Measurements from ENCODE around the gene MAGEB18.

MAGEB18 gene

DNA sequence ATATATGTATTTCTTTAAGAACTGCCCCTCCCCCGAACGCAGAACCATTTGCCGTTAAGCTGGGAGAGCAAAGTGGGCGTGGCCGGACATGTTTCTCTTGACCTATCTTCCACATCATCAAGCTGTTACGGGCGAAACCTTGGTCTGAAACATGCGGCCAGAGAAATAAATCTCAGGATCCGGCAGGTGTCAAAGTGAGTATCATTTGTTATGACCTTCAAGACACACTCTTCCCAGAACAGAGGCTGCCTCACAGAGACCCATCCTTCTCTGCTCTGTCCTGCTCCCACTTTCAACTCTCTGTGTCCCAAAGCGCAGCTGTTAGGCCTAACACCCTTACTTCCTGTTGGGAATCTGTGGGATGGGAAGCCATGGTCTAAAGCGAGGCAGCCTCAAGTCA, at the start of gene MAGEB18:
Gene MAGEB18, plus strand, starts transcription at position 70 of the 400 bp plus-strand sequence. CDS start 643 bp downstream, outside the sequence.
- no peak for DNase-seq (ENCODE audit: low spot score)

DNA sequence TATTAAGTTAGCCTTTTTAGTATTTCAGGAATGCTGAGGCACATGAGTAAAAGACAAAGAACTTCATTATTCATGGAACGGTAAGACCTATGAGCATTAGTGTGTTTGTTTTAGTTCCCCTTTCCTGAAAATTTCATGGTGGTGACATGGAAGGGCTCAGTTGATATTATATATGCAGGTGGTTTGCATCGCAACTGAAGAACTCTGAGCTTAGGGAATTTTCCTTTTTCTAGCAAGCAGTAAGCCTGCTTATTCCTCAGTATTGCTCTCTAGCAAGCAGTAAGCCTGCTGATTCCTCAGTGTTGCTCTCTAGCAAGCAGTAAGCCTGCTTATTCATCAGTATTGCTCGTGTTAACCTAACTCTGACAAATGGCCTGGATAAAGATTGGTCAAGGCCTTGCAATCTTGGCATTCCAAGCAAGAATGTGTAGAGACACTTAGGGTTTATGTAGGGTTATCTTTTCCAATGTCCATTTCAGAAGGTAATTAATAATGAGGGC, 37.7 kb upstream of the MAGEB18 start:
- no peak for DNase-seq (ENCODE audit: low spot score)

- DNase-seq (ENCODE audit: low spot score) = no peak
Measured at GRCh38 chrX:26109142-26109541, 29.0 kb upstream of the MAGEB18 start.

GRCh38 chrX:26146024-26146423, 7.9 kb downstream of the MAGEB18 start:
- DNase-seq (ENCODE audit: low spot score) = no peak

DNA sequence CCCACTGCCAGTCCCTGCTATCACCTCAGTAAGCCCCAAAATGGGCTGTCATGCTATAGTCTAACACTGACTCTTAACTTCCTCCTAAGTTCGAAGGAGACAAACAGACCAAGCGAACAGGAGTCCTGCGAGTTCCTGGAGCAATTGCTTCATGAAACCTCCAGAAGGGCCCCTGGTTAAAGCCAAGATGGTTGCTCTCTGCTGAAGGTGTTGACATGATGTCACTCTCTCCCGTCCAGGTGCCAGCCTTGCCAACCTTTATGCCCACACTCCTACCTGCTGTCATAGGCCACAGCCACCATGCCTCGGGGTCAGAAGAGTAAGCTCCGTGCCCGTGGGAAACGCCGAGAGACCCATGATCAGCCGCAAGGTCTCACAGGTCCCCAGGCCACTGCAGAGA, 22.2 kb downstream of the MAGEB18 start, which contains the start of gene MAGEB6B:
Gene MAGEB6B, plus strand, starts transcription at position 301 of the 400 bp plus-strand sequence. Its CDS starts 0 bp downstream, at position 301.
- no peak for DNase-seq (ENCODE audit: low spot score)

Measured in RKO (cell line).